ENCODE results near the gene POLR2J3.
"Not testable (repeated sequence)": the region's sequence is repeated elsewhere in the genome, so short reads cannot be mapped to it uniquely, and the experiment has no call there.

Gene POLR2J3

DNA sequence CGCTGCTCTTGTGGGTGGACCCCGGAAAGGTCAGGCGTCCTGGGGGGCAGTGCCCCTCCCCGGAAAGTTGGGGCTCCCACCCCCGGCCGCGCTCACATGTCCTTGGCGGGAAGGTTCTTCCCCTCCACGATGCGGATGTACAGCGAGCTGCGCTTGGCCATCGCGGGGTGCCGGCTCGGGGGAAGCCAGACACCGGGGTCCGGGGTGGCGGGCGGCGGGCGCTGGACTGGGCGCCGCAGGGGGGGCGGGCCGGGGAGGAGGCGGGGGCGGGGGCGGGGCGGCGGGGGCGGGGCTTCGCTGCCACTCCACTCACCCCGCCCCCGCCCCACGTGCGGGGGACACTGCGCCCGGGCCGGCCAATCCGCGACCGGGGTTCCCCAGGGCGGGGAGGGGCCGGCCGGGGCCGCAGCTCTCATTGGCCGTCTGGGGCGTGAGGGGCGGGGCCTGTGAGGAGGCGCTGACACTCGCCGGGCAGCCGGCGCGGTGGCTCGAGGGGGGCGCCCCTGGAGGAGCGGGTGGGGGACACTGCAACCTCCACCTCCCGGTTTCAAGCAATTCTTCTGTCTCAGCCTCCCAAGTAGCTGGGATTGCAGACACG lies 54.7 kb downstream of the POLR2J3 start, which contains the start of gene RASA4B:
RASA4B (minus strand) TSS at position 228 of the 598 bp plus-strand sequence; CDS start at position 161, 67 bp downstream.
- not testable (repeated sequence) for DNase-seq

Measured in bone marrow (tissue), 2 donors.